Measurements from ENCODE around the gene WDR41.

- TF ChIP-seq POLR2AphosphoS5 (IDR thresholded peaks at IDR 0.05): no peak
- no peak for TF ChIP-seq CTCF (IDR thresholded peaks at IDR 0.05)
- TF ChIP-seq EP300 (IDR thresholded peaks at IDR 0.05): no peak
- TF ChIP-seq POLR2A (IDR thresholded peaks at IDR 0.05; ENCODE audit: low read depth): no peak
Measured at GRCh38 chr5:77419644-77420582, 72.2 kb downstream of the WDR41 start.
